HG02610 (cell line): ENCODE data around the gene PLEKHM3.
A peak's percentile ranks its signal among the peaks of the same experiment; 100 is the strongest.

ENCODE experiments used
- ATAC-seq: cut with Tn5 transposase; IDR thresholded peaks from one replicate; pipeline ENCODE4 v1.9.1; 2021; ENCODE audit warnings: mild to moderate bottlenecking, moderate library complexity; ENCODE audit not compliant: unreplicated experiment

Gene PLEKHM3

GRCh38 chr2:207867056-207867455 is 158.3 kb downstream of the PLEKHM3 start:
- ATAC-seq: no peak

GRCh38 chr2:207865210-207865609 is 160.1 kb downstream of the PLEKHM3 start:
- ATAC-seq: no peak

DNA sequence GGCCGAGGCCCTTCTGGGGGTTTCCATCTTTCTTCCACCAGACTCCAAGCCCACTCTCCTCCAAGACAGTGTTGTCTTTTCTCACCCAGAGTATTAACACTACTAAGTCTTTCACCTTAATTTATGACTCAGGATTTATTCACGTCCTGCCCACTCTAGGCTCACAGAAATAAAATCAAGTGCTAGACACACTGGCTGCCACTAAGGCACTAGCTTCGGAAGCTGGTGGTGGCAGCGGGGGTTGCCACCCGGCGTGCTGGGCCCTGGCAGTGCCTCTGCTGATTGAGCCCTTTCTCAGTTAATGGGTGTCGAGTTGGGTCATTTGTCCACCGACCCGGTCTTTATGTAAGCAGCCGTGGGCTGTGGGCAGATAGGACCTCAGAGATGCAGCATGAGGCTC is 162.0 kb downstream of the PLEKHM3 start:
- ATAC-seq: no peak

DNA sequence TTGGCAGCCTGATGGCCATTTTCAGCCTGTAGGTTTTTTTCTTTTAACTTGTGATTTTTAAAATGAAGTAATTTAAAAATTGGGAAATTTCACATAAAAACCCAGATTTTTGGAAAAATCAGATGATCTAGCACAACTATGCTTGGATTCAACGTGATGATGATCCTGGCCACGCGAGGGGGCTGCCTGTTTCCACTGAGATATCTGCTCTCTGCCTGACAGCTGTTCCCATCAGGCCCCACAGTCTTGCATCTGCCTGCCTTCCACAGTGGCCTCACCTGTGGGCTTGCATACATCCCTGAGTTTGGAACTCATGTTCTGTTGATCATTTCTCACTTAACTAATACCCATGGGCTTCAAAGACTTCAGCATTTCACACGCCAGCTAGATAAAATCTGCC is 163.5 kb downstream of the PLEKHM3 start:
- no peak for ATAC-seq

- ATAC-seq: no peak
Measured at GRCh38 chr2:207860685-207861084, 164.6 kb downstream of the PLEKHM3 start.

DNA sequence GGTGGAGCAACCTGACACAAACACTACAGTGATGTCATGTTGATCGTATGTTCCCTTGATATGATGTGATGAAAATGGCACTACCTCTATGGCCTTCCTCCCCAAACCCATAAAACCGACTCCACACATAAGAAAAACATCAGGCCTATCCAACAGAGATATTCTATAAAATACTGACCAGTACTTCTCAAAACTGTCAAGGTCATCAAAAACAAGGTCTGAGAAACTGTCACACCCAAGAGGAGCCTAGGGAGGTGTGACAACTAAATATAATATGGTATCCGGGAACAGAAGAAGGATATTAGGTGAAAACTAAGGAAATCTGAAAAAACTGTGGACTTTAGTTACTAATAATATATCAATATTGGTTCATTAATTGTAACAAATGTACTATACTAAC is 169.7 kb downstream of the PLEKHM3 start:
- ATAC-seq: no peak

- no peak for ATAC-seq
Measured at GRCh38 chr2:207854484-207855440, 170.6 kb downstream of the PLEKHM3 start.

- no peak for ATAC-seq
Measured at GRCh38 chr2:207852791-207853190, 172.5 kb downstream of the PLEKHM3 start.

GRCh38 chr2:207849443-207849842 is 175.9 kb downstream of the PLEKHM3 start:
- no peak for ATAC-seq

GRCh38 chr2:207848545-207848928 is 176.8 kb downstream of the PLEKHM3 start:
- ATAC-seq: no peak

DNA sequence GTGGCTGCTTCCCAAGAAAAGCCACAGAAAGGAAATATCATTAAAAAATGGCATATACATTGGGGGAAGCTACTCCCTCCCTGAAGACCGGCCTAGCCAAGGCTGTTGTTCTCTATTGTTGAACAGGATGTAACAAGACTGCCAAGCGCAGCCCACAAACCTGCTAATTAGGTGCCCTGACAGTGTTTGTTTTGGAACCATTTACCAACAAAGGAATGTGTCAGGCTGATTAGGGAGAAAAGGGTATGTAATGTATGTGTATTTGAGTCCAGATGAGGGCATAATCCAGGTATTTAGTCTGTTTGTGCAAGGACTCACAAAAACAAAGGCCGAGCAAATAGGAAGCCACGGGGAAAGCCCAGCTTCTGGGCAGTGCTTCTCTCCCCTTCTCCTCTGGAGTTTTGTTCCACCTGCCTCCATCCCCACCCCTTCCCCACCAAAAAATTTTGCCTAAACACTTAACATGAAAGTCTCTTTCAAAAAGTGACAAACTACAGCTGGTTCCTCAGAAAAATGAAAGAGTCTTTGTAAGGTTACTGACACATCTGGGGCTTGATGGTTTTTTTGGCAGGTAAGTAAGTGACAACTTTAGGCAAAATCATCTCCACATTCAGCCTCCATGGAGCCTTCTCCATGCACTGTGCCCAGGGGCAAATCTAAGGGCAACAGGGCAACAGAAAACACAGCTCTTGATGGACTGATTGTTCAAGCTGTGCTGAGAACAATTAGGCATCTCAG is 177.4 kb downstream of the PLEKHM3 start:
- ATAC-seq: no peak

- no peak for ATAC-seq
Measured at GRCh38 chr2:207847098-207847806, 178.1 kb downstream of the PLEKHM3 start.

- ATAC-seq: no peak
Measured at GRCh38 chr2:207845202-207845864, 180.0 kb downstream of the PLEKHM3 start.

GRCh38 chr2:207844648-207845047 is 180.7 kb downstream of the PLEKHM3 start:
- no peak for ATAC-seq

DNA sequence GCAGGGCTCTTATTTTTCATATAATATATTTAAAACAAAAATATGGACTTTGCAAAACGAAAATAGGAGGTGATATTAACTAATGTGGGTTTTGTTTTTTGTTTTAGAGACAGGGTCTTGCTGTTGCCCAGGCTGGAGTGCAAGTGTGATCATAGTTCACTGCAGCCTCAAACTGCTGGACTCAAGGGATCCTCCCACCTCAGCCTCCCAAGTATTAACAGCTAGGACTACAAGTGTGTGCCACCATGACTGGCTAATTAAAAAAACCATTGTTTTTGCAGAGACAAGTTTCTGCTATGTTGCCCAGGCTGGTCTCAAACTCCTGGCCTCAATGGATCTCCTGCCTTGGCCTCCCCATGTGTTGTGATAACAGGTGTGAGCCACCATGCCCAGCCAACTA is 185.2 kb downstream of the PLEKHM3 start:
- no peak for ATAC-seq

DNA sequence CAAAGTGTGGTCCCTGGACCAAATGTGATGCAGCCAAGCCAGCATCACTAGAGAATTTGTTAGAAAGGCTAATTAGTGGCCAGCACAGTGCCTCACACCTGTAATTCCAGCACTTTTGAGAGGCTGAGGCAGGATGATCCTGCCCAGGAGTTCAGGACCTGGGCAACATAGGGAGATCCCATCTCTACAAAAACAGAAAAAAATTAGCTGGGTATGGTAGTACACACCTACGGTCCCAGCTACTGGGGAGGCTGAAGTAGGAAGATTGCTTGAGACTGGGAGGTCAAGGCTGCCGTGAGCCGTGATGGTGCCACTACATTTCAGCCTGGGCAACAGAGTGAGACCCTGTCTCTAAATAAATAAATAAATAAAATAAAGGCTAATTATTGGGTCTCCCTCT is 185.8 kb downstream of the PLEKHM3 start:
- no peak for ATAC-seq

GRCh38 chr2:207839028-207839427 is 186.3 kb downstream of the PLEKHM3 start:
- no peak for ATAC-seq

GRCh38 chr2:207836521-207837133 is 188.7 kb downstream of the PLEKHM3 start:
- no peak for ATAC-seq

DNA sequence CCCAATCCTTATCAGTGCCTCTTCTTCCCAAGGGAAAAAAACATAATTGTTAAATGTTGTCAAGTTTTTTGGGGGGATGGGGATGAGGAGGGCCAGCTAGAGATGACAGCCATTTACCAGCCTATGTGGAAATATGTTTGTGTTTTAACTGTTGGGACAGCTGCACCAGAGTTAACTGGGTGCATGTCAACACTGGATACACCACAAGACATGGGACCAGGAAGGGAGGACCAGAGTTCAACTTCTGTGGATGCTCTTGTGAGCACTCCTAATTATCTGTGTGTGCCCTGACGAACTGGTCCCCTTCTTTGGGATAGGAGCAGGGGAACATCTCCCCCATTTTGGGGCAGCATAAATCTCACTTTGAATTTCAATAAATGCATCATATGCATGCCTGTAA is 189.5 kb downstream of the PLEKHM3 start:
- ATAC-seq: no peak

- peak; percentile 98 for ATAC-seq
Measured at GRCh38 chr2:207833251-207833751, 192.0 kb downstream of the PLEKHM3 start.
